K562 (cell line): ENCODE results near the gene HOMEZ. TPM values are rescaled to one million over a fixed set of nuclear protein-coding genes. Genes with fewer than 3 reads are reported as not detected.
A peak's percentile ranks its signal among the peaks of the same experiment; 100 is the strongest.

Experiments used
- ARHGAP35 ChIP-seq: fragments of 450-650 bp; IDR thresholded peaks from 2 replicates; pipeline ENCODE4 v1.6.1; 2018; ENCODE audit not compliant: partially characterized antibody
- CBX8 ChIP-seq: fragments of 200-600 bp; sonication (generic); IDR thresholded peaks from 2 replicates; pipeline ENCODE4 v1.6.1; 2012; ENCODE audit warnings: borderline replicate concordance, mixed run types, low read depth, mild to moderate bottlenecking, moderate library complexity, mixed read lengths, low read length, control low read depth, inconsistent platforms; ENCODE audit not compliant: poor library complexity, severe bottlenecking; ENCODE audit errors: extremely low read depth
- DACH1 ChIP-seq: fragments of 450-650 bp; IDR thresholded peaks from 2 replicates; pipeline ENCODE4 v1.6.1; 2018; ENCODE audit not compliant: partially characterized antibody
- ETV6 ChIP-seq, 3 experiments: fragments of 150-350 bp in 1 of 3; sonication (generic) in 1 of 3; formaldehyde crosslinking in 1 of 3; IDR thresholded peaks; 2 replicates each; pipeline versions ENCODE4 v1.6.1 to v1.8.0; 2014 to 2022; ENCODE audit warnings: borderline replicate concordance in 2 of 3, low read depth in 2 of 3, antibody characterized with exemption in 1 of 3, low read length in 1 of 3, mild to moderate bottlenecking in 1 of 3, missing genetic modification reagents in 1 of 3
- FOXK2 ChIP-seq, 2 experiments: fragments of 450-650 bp; IDR thresholded peaks in 1 of 2; conservative IDR thresholded peaks in 1 of 2; 2 replicates each; pipeline ENCODE4 v1.6.1; 2016; ENCODE audit warnings: low read depth in 2 of 2, mild to moderate bottlenecking in 1 of 2
- HDAC2 ChIP-seq: fragments of 450-650 bp; IDR thresholded peaks from 2 replicates; pipeline ENCODE4 v1.6.1; 2016; ENCODE audit warnings: mild to moderate bottlenecking
- HNRNPLL ChIP-seq: fragments of 200-400 bp; formaldehyde crosslinking; IDR thresholded peaks from 2 replicates; pipeline ENCODE4 v1.6.1; 2017; ENCODE audit warnings: low read length, low read depth, mild to moderate bottlenecking; ENCODE audit not compliant: poor library complexity, severe bottlenecking
- KDM4B ChIP-seq, 2 experiments: fragments of 450-650 bp in 1 of 2; sonication (generic) in 1 of 2; IDR thresholded peaks; 2 replicates each; pipeline ENCODE4 v1.6.1; 2016 to 2017; ENCODE audit warnings: borderline replicate concordance in 2 of 2, antibody characterized with exemption in 1 of 2, low read depth in 1 of 2, mild to moderate bottlenecking in 1 of 2
- LCOR ChIP-seq: sonication (generic); formaldehyde crosslinking; IDR thresholded peaks from 2 replicates; pipeline ENCODE4 v1.8.0; 2022; ENCODE audit warnings: mild to moderate bottlenecking, missing genetic modification reagents
- MYNN ChIP-seq, 2 experiments: sonication (generic); formaldehyde crosslinking in 1 of 2; IDR thresholded peaks; 2 replicates each; pipeline versions ENCODE4 v1.5.0 to v1.6.1; 2016 to 2020; ENCODE audit warnings: antibody characterized with exemption in 1 of 2, missing genetic modification reagents in 1 of 2
- NEUROD1 ChIP-seq: fragments of 150-350 bp; IDR thresholded peaks from 2 replicates; pipeline ENCODE4 v1.6.1; 2014; ENCODE audit warnings: borderline replicate concordance, low read length, low read depth; ENCODE audit not compliant: partially characterized antibody
- NFXL1 ChIP-seq: fragments of 450-650 bp; formaldehyde crosslinking; IDR thresholded peaks from 2 replicates; pipeline ENCODE4 v1.4.0; 2021; ENCODE audit warnings: mild to moderate bottlenecking
- RB1 ChIP-seq: fragments of 450-650 bp; IDR thresholded peaks from 2 replicates; pipeline ENCODE4 v1.6.1; 2017; ENCODE audit warnings: low read depth, mild to moderate bottlenecking
- SUPT5H ChIP-seq: fragments of 450-650 bp; IDR thresholded peaks from 2 replicates; pipeline ENCODE4 v1.6.1; 2016
- TOE1 ChIP-seq, 2 experiments: fragments of 450-650 bp in 1 of 2; sonication (generic) in 1 of 2; formaldehyde crosslinking in 1 of 2; IDR thresholded peaks; 2 replicates each; pipeline versions ENCODE4 v1.7.1 to v1.8.0; 2016 to 2022; ENCODE audit warnings: borderline replicate concordance in 2 of 2, mild to moderate bottlenecking in 2 of 2, antibody characterized with exemption in 1 of 2, inconsistent platforms in 1 of 2, low read depth in 1 of 2, missing genetic modification reagents in 1 of 2, moderate library complexity in 1 of 2
- TSC22D4 ChIP-seq: fragments of 450-650 bp; IDR thresholded peaks from 2 replicates; pipeline ENCODE4 v1.6.1; 2016; ENCODE audit warnings: missing genetic modification characterization, missing biosample characterization, control low read depth
- ZNF212 ChIP-seq: fragments of 450-650 bp; formaldehyde crosslinking; IDR thresholded peaks from 2 replicates; pipeline ENCODE4 v1.4.0; 2020; ENCODE audit warnings: mild to moderate bottlenecking
- ZNF316 ChIP-seq: fragments of 450-650 bp; IDR thresholded peaks from 2 replicates; pipeline ENCODE4 v1.6.1; 2016
- ZZZ3 ChIP-seq: fragments of 450-650 bp; IDR thresholded peaks from 2 replicates; pipeline ENCODE4 v1.6.1; 2016; ENCODE audit warnings: antibody characterized with exemption, mild to moderate bottlenecking, moderate library complexity
- polyA plus RNA-seq, 8 experiments: library from polyadenylated mRNA; depleted of rRNA in 4 of 8; stranded (reverse) in 5 of 8; unstranded in 3 of 8; fragments of >200 nt; fragmentation: Nextera tagmentation in 2 of 8; fragmentation: Illumina TruSeq in 1 of 8; extraction: Ambion mirVana in 2 of 8; extraction: Trizol in 1 of 8; gene quantifications; 2 replicates each; pipeline versions ENCODE4 v1.2.1 to v1.2.3, GENCODE V29; 2011 to 2014; ENCODE audit warnings: inconsistent platforms in 1 of 8, missing spikeins in 1 of 8
- total RNA-seq, 7 experiments: library from RNA; depleted of rRNA in 6 of 7; stranded (reverse); fragments of >200 nt in 6 of 7; fragmentation: Illumina TruSeq in 2 of 7; extraction: Trizol in 2 of 7; gene quantifications; 2 replicates each; pipeline versions ENCODE4 v1.2.1 to v1.2.3, GENCODE V29; 2011 to 2021; ENCODE audit warnings: low replicate concordance in 1 of 7
- TF ChIP-seq, protein P1 (sequence below): fragments of 250-450 bp; sonication (Bioruptor Pico); IDR thresholded peaks from 2 replicates; pipeline ENCODE4 v1.5.0; 2021; ENCODE audit warnings: mild to moderate bottlenecking, borderline replicate concordance
- TF ChIP-seq, protein P2 (sequence below): fragments of 450-650 bp; IDR thresholded peaks from 2 replicates; pipeline ENCODE4 v1.6.1; 2016; ENCODE audit warnings: low read depth, mild to moderate bottlenecking, moderate library complexity
- TF ChIP-seq, protein P3 (sequence below): fragments of 250-450 bp; sonication (Bioruptor Pico); IDR thresholded peaks from 2 replicates; pipeline ENCODE4 v1.8.0; 2022; ENCODE audit warnings: moderate library complexity, mild to moderate bottlenecking, inconsistent platforms

HOMEZ gene
- total and polyA plus RNA-seq, 9 of the 15 experiments (the other 6 are each of a cell fraction or from before 2014, with no cell fraction given), result 3.0 to 30.2 (median 16.9) TPM

DNA sequence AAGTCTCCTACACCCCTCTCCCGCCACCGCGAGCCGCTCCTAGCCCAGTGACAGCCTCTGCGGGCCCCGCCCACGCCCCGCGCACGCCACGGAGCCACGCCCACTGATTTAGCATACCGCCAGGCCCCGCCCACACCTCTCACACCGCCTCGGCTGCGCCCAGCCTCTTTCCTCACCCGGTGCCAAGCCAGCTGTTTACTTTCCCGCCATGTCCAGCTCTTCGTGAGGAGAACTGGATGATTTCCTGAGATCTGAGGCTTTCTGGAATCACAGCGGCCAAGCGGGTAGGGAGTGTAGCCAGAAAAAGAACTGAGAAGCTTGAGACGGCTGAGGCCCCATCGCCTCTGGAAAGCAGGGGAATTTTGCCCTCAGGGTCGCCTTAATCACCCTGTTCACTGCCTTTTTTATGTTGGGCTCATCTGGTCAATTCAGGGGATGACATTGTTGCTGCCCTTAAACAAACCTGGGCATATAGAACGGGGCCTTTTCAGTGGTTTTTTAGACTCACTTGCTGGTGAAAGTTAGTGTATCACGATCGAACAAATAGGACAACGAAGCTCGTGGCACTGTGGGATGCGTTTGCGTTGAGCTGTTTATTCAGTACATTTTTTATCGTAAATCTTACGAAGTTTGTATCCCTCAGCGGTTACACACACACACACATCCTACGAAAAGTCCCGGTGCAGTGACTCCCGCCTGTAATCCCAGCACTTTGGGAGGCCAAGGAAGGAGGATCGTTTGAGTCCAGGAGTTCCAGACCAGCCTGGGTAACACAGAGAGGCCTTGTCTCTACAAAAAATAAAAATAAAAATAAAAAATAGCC, 47.9 kb downstream of the HOMEZ start, which contains the start of gene RNF212B (continued):
- TF ChIP-seq, protein P1, sequence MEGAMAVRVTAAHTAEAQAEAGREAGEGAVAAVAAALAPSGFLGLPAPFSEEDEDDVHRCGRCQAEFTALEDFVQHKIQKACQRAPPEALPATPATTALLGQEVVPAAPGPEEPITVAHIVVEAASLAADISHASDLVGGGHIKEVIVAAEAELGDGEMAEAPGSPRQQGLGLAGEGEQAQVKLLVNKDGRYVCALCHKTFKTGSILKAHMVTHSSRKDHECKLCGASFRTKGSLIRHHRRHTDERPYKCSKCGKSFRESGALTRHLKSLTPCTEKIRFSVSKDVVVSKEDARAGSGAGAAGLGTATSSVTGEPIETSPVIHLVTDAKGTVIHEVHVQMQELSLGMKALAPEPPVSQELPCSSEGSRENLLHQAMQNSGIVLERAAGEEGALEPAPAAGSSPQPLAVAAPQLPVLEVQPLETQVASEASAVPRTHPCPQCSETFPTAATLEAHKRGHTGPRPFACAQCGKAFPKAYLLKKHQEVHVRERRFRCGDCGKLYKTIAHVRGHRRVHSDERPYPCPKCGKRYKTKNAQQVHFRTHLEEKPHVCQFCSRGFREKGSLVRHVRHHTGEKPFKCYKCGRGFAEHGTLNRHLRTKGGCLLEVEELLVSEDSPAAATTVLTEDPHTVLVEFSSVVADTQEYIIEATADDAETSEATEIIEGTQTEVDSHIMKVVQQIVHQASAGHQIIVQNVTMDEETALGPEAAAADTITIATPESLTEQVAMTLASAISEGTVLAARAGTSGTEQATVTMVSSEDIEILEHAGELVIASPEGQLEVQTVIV, result no peak
- peak; percentile 52 for TF ChIP-seq SUPT5H
- TF ChIP-seq, protein P2, sequence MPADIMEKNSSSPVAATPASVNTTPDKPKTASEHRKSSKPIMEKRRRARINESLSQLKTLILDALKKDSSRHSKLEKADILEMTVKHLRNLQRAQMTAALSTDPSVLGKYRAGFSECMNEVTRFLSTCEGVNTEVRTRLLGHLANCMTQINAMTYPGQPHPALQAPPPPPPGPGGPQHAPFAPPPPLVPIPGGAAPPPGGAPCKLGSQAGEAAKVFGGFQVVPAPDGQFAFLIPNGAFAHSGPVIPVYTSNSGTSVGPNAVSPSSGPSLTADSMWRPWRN, result 0 out of 2 replicates have a peak, but pooled peaks have one; percentile 20
- no peak for TF ChIP-seq CBX8
- TF ChIP-seq ZNF212 (CRISPR knock-in tag), result no peak
- peak; percentile 87 for TF ChIP-seq DACH1
- TF ChIP-seq ETV6 (IDR thresholded peaks at IDR 0.05; ENCODE audit: borderline replicate concordance in 1 of 2, low read depth in 2 of 2, low read length in 1 of 2), result no peak
- TF ChIP-seq ETV6 (CRISPR knock-in tag; IDR thresholded peaks at IDR 0.05; ENCODE audit: borderline replicate concordance), result no peak
- TF ChIP-seq KDM4B (IDR thresholded peaks at IDR 0.05; ENCODE audit: borderline replicate concordance in 2 of 2, low read depth in 1 of 2), result no peak
- TF ChIP-seq NFXL1 (CRISPR knock-in tag), result no peak
- TF ChIP-seq ZNF316, result no peak
- TF ChIP-seq, protein P3, sequence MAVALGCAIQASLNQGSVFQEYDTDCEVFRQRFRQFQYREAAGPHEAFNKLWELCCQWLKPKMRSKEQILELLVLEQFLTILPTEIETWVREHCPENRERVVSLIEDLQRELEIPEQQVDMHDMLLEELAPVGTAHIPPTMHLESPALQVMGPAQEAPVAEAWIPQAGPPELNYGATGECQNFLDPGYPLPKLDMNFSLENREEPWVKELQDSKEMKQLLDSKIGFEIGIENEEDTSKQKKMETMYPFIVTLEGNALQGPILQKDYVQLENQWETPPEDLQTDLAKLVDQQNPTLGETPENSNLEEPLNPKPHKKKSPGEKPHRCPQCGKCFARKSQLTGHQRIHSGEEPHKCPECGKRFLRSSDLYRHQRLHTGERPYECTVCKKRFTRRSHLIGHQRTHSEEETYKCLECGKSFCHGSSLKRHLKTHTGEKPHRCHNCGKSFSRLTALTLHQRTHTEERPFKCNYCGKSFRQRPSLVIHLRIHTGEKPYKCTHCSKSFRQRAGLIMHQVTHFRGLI, result no peak
- no peak for TF ChIP-seq MYNN (IDR thresholded peaks at IDR 0.05)
- TF ChIP-seq MYNN (CRISPR knock-in tag; IDR thresholded peaks at IDR 0.05), result no peak
- TF ChIP-seq FOXK2 (conservative IDR thresholded peaks at IDR 0.05 in 1 of 2, IDR thresholded peaks at IDR 0.05 in 1 of 2; ENCODE audit: low read depth in 2 of 2), result peak; percentile 55 to 75; a peak in 3 of 4 replicates
- TF ChIP-seq NEUROD1, result no peak
- TF ChIP-seq HDAC2, result peak; percentile 18; the same call in 1 of the 2 replicates
- TF ChIP-seq ZZZ3, result no peak
- TF ChIP-seq TOE1 (IDR thresholded peaks at IDR 0.05; ENCODE audit: borderline replicate concordance), result no peak
- TF ChIP-seq TOE1 (CRISPR knock-in tag; IDR thresholded peaks at IDR 0.05; ENCODE audit: borderline replicate concordance, low read depth), result no peak
- peak; percentile 73; the same call in 1 of the 2 replicates for TF ChIP-seq RB1
- peak; percentile 27; the same call in 1 of the 2 replicates for TF ChIP-seq LCOR
- no peak for TF ChIP-seq TSC22D4 (tag)
- peak; percentile 11 for TF ChIP-seq HNRNPLL
- TF ChIP-seq ARHGAP35, result no peak
